K562 treated with DMSO at 1 percent for 24 hours (cell line): ENCODE results near the gene BBS1. TPM values are rescaled to one million over a fixed set of nuclear protein-coding genes. Genes with fewer than 3 reads are reported as not detected.

Experiments used
- total RNA-seq: library from RNA; unstranded; fragments of 300-600 nt; gene quantifications from 2 replicates; pipeline ENCODE4 v1.2.3, GENCODE V29; 2022; ENCODE audit warnings: low read depth; ENCODE audit not compliant: insufficient read depth

BBS1 gene
- 12.5 and 13.9 TPM in 2 replicates for total RNA-seq

DNA sequence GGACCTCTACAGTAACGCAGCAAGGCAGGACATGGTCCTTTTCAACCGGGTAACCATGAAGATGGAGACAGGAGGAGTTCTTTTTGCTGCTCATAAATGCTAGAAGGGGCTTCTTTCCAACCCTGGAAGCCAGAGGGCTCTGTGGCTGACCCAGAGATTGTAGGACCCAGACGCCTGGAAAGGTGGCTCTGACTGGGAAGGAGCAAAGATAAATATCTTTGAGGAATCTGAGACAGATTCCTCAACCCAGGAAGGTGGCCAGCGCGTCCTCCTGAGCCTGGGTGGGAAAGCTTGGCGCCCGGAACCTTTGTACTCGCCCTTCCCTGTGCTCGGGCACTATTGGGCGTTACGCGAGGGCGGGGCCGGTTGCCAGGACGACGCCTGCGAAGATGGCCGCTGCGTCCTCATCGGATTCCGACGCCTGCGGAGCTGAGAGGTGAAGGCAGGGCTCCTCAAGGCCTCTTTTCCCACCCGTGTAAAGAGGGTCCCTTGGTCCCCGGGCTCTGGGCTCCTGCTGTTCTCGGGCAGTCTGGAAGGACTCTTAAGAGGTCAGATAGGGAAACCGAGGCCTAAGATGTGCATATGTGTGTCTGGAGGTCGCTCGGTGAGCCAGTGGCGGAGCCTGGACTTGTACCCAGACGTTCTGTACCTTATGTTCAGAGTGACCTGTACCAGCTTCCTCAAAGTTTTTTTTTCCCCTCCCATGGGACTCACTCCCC is at the start of gene BBS1:
Gene BBS1 (plus strand): TSS at position 365 of the 719 bp plus-strand sequence. CDS start 25 bp downstream, at position 390.

DNA sequence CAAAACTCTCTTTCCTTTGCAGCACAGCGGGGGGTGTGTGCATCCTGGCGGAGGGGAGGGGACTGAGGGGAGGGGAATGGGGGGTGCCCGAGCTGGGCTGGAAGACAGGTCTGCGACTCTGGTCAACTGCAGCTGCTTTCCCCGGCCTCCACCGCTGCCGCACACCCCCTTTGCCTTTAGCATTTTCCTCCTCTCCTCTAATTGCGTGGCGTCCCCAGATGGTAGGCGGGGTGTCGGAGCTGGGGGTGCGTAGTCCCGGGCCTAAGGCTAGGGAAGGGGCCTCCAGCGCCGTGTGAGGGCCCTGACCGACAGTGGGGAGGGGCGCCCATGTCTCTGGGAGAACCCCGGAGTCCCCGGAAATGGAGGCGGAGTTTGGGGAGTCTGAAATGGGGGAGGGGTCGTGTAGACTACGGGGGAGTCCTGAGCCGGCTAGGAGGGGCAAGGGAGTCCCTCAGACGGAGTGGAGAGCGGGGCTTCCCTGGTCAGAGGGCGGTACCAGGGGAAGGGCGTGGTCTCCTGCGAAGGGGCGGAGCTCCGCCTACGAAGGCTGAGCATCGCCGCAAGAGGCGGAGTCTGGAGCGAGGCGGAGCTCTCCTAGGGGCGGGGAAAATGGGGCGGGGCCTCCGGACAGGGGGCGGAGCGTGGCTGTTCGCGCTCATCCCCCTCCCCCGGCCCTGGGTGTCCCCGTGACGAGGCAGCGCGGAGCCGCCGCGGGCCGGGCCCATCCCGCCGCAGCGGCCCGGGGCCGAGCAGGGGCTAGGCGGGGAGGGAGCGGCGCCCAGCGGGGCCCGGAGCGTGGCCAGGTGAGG is 44.0 kb upstream of the BBS1 start, which contains the start of gene PELI3:
Gene PELI3 (plus strand): TSS at position 681 of the 809 bp plus-strand sequence. CDS start 1,224 bp downstream, outside the sequence.

DNA sequence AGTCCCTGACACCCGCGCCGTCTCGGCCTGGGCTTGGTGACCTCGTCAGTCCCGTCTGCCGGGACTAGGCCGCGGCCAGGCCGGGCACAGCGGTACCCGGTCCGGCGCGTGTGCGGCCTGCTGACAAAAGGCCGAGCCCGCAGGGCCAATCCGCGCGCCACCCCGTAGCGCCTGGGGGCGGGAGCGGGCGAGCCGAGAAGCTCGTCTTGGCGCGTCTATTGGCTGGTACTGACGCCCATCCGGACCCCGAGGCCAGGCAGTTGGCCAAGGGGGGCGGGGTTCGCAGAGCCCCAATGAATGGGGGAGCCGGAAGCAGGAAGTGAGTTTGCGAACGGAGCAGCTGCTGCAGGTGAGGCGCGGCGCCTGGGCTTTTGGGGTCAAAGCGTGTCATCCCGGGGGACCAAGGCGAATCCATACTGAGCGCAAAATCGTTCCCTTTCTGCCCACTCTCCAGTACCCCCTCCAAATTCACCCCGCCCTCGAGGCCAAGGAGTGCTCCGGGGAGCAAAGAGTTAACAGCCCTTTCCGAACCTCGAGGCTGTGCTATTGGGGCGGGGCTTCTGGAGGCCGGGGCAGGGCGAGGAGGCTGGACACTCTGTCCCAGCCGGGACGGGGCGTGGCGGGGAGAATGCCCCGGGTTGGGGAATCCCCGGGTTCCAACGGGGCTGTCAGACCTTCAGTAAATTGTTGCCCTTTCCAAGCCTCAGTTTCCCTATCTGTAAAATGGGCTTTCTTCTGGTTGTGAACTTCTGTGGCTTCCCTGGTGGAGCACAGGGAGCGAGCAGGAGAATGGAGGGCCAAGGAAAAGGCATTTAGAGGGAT is 30.1 kb upstream of the BBS1 start, which contains the start of gene DPP3:
Gene DPP3 (plus strand): TSS at position 318 of the 822 bp plus-strand sequence. CDS start 1,767 bp downstream, outside the sequence.

DNA sequence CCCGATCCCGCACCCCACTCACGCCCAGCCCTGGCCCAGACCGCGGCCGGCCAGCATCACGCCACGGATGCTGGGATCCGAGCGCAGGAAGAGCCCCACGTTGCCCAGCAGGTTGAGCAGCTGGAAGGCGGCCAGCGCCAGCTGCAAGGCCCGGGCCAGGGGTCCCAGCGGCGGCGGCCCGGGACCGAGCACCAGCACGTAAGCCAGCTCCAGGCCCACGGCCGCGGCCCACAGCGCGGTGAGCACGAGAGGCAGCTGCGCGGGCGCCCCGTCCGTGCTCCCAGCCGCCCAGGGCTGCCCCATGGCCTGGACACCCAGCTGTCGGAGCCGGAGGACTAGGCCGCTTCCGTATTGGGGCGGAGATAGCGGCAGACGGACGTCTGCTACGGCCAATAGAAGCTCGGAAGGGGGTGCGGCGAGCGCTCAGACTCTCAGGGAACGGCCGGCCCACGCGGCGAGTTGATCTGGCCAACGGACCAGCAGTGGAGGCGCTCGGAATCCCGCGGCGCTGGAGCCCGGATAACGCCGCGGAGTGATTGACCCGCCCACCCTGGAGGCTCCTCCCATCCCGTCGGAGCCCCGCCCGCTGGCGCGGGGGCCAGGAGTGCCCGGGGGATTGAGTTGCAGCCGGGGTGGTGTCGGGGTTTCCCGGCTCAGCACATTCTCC is 35.4 kb downstream of the BBS1 start, which contains the start of gene ZDHHC24:
Gene ZDHHC24 (minus strand): TSS at position 348 of the 667 bp plus-strand sequence. CDS start 45 bp downstream, at position 303.

DNA sequence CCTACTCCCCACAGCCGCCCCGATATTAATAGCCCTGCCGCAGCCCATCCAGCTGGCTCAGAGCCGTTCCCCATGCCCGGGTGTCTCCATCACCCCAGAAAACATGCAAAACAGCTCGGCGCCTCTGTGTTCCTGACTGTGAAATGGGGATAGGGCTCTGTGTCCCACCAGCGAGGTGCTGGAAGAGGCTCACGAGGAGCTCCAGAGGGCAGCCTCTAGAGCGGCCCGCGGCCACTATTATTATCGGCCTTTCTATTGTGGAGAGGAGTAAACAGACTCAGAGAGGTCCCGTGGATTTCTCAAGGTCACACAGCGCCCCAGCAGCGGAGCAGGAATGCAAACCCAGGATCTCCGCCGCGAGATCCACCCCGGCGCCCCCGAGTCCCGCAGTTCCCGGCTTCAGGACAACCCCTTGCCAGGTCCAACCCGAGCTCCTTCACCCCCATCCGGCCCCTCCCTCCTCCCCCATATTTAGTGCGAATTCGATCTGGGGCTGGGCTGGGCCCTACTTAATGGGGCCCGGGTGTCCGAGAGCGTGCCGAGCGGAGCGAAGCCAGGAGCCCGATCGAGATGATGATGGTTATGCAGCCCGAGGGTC is 36.0 kb downstream of the BBS1 start, which contains the start of gene ACTN3:
Gene ACTN3 (plus strand): TSS at position 536 of the 598 bp plus-strand sequence. CDS start 35 bp downstream, at position 571.

DNA sequence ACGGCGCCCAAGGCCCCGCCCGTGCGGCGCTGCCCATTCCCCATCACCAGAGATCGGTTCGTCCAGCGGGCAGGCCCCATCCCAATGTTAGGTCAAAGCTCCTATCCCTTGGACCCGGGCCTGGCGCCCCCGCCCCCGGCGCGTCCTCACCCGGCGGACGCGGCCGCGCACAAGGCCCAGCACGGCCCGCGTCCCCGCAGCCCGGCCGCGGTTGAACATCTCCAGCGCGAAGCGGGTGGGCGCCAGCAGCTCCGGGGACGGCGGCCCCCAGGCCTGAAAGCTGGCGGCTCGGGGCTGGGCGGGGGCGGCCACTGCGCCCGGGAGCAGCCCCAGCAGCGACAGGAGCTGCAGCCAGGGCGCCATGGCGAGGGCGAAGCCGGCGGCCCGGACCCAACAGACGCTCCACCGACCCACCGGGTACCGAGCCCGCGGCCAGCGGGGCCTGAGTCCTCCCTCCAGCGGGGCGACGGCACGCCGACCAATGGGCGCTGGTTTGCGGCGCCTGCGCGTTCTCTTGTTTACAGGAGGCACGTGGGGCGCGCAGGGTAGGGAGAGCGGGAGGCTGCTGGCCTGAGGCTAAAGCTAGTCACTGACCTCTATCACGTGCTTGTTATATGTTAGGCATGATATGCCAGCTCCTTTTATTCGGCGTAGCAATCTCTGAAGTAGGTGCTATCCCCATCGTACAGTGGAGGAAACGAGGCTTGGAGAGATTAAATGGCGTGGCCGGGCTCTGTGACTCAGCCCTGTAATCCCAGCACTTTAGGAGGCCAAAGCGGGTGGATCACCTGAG is 57.9 kb downstream of the BBS1 start, which contains the start of gene CTSF:
Gene CTSF (minus strand): TSS at position 483 of the 793 bp plus-strand sequence. CDS start 120 bp downstream, at position 363.

Other genes with a start within 250 kb of the BBS1 start
- 194 and 197 TPM in 2 replicates for gene RAB1B, start 242.0 kb upstream of the BBS1 start, total RNA-seq
- 1.1 TPM in 1 of 2 replicates, not detected in the other for gene CNIH2, start 232.5 kb upstream of the BBS1 start, total RNA-seq
- gene YIF1A, start 221.5 kb upstream of the BBS1 start, total RNA-seq: 132 and 143 TPM in 2 replicates
- gene TMEM151A, start 218.7 kb upstream of the BBS1 start, total RNA-seq: not detected in 2 replicates
- gene CD248, start 193.6 kb upstream of the BBS1 start, total RNA-seq: not detected in 2 replicates
- gene RIN1, start 174.2 kb upstream of the BBS1 start, total RNA-seq: 1.1 TPM in 2 replicates
- gene BRMS1, start 165.5 kb upstream of the BBS1 start, total RNA-seq: 65.5 and 66.8 TPM in 2 replicates
- gene B4GAT1, start 163.0 kb upstream of the BBS1 start, total RNA-seq: 38.5 and 42.0 TPM in 2 replicates
- 14.6 and 18.1 TPM in 2 replicates for gene SLC29A2, start 138.9 kb upstream of the BBS1 start, total RNA-seq
- not detected in 2 replicates for gene NPAS4, start 89.6 kb upstream of the BBS1 start, total RNA-seq
- 43.7 and 47.1 TPM in 2 replicates for gene MRPL11, start 71.8 kb upstream of the BBS1 start, total RNA-seq
- 8.3 and 8.6 TPM in 2 replicates for gene PELI3, start 43.7 kb upstream of the BBS1 start, total RNA-seq
- 58.7 and 69.0 TPM in 2 replicates for gene DPP3, start 30.2 kb upstream of the BBS1 start, total RNA-seq
- 14.7 and 14.8 TPM in 2 replicates for gene ZDHHC24, start 35.4 kb downstream of the BBS1 start, total RNA-seq
- gene ACTN3, start 36.3 kb downstream of the BBS1 start, total RNA-seq: not detected in 2 replicates
- gene CTSF, start 58.0 kb downstream of the BBS1 start, total RNA-seq: 26.6 and 29.9 TPM in 2 replicates
- gene CCDC87, start 82.4 kb downstream of the BBS1 start, total RNA-seq: 0.21 and 0.36 TPM in 2 replicates
- gene CCS, start 82.5 kb downstream of the BBS1 start, total RNA-seq: 40.9 and 51.1 TPM in 2 replicates
- gene RBM14, start 106.0 kb downstream of the BBS1 start, total RNA-seq: 77.5 and 83.1 TPM in 2 replicates
- gene RBM4, start 128.1 kb downstream of the BBS1 start, total RNA-seq: 108 and 113 TPM in 2 replicates
- gene RBM4B, start 167.3 kb downstream of the BBS1 start, total RNA-seq: 19.3 and 20.0 TPM in 2 replicates
- 16.2 and 19.8 TPM in 2 replicates for gene SPTBN2, start 218.6 kb downstream of the BBS1 start, total RNA-seq